HEK293 (cell line): ENCODE data around the gene OR4E2.

Experiments used
- CTCF ChIA-PET: fragments of 350-600 bp; formaldehyde crosslinking; extraction: SDS; loops from one replicate; lab custom pipeline; 2021; ENCODE audit warnings: antibody characterized with exemption; lab: Yijun Ruan, JAX
- POLR2A ChIA-PET: fragments of 300-600 bp; formaldehyde crosslinking; extraction: SDS; loops from one replicate; lab custom pipeline; 2020; ENCODE audit warnings: antibody characterized with exemption, inconsistent platforms; lab: Yijun Ruan, JAX
- H3K27ac ChIP-seq: fragments of 200-500 bp; sonication (Bioruptor generic); 2 replicates; pipeline ENCODE4 v1.5.1; 2014; ENCODE audit warnings: low read depth, low read length, control low read depth, inconsistent platforms; ENCODE audit errors: extremely low read depth
- H3K36me3 ChIP-seq, 2 experiments: fragments of 200-500 bp in 1 of 2; sonication (Bioruptor generic) in 1 of 2; 1 replicate in 1 of 2; 2 replicates in 1 of 2; pipeline ENCODE4 v1.5.1; 2014 to 2017; ENCODE audit warnings: inconsistent platforms in 2 of 2, low read length in 2 of 2; ENCODE audit not compliant: control insufficient read depth in 2 of 2, insufficient read depth in 1 of 2
- H3K4me1 ChIP-seq: fragments of 200-500 bp; sonication (Bioruptor generic); 2 replicates; pipeline ENCODE4 v1.5.1; 2014; ENCODE audit warnings: mild to moderate bottlenecking, low read length, inconsistent platforms; ENCODE audit not compliant: control insufficient read depth, insufficient read depth
- H3K4me3 ChIP-seq: 2 replicates; pipeline ENCODE4 v1.5.1; 2011; ENCODE audit warnings: low read depth, mild to moderate bottlenecking, control low read depth, low read length, moderate library complexity
- H3K9me3 ChIP-seq: fragments of 200-500 bp; sonication (Bioruptor generic); 2 replicates; pipeline ENCODE4 v1.5.1; 2014; ENCODE audit warnings: low read depth, low read length, inconsistent platforms; ENCODE audit not compliant: control insufficient read depth, insufficient read depth
- BCL11A ChIP-seq: fragments of 450-650 bp; formaldehyde crosslinking; IDR thresholded peaks from 2 replicates; pipeline ENCODE4 v1.5.1; 2016; ENCODE audit warnings: low read depth, missing biosample characterization, missing genetic modification characterization
- ZFP69B ChIP-seq: fragments of 450-650 bp; formaldehyde crosslinking; IDR thresholded peaks from 2 replicates; pipeline ENCODE4 v1.5.1; 2016; ENCODE audit warnings: missing biosample characterization, missing genetic modification characterization
- ZNF202 ChIP-seq: fragments of 450-650 bp; formaldehyde crosslinking; IDR thresholded peaks from 2 replicates; pipeline ENCODE4 v1.5.1; 2016; ENCODE audit warnings: missing biosample characterization, missing genetic modification characterization, borderline replicate concordance
- ZNF292 ChIP-seq: fragments of 450-650 bp; formaldehyde crosslinking; IDR thresholded peaks from 2 replicates; pipeline ENCODE4 v1.5.1; 2016; ENCODE audit warnings: low read depth, missing biosample characterization, missing genetic modification characterization, borderline replicate concordance
- ZNF302 ChIP-seq: fragments of 450-650 bp; formaldehyde crosslinking; IDR thresholded peaks from 2 replicates; pipeline ENCODE4 v1.5.1; 2016; ENCODE audit warnings: missing biosample characterization, missing genetic modification characterization, low read depth
- ZNF473 ChIP-seq: fragments of 450-650 bp; formaldehyde crosslinking; IDR thresholded peaks from 2 replicates; pipeline ENCODE4 v1.5.1; 2017; ENCODE audit warnings: missing biosample characterization, missing genetic modification characterization
- ZNF555 ChIP-seq: fragments of 450-650 bp; formaldehyde crosslinking; conservative IDR thresholded peaks from 2 replicates; pipeline ENCODE4 v1.5.1; 2017; ENCODE audit warnings: missing biosample characterization, mild to moderate bottlenecking, missing genetic modification characterization, inconsistent platforms
- ZNF560 ChIP-seq: fragments of 450-650 bp; formaldehyde crosslinking; IDR thresholded peaks from 2 replicates; pipeline ENCODE4 v1.5.1; 2017; ENCODE audit warnings: missing biosample characterization, missing genetic modification characterization, borderline replicate concordance
- ZNF660 ChIP-seq: fragments of 450-650 bp; IDR thresholded peaks from 2 replicates; pipeline ENCODE4 v1.5.1; 2018; ENCODE audit warnings: missing biosample characterization, mild to moderate bottlenecking, missing genetic modification characterization
- ZNF701 ChIP-seq: fragments of 450-650 bp; formaldehyde crosslinking; IDR thresholded peaks from 2 replicates; pipeline ENCODE4 v1.5.1; 2016; ENCODE audit warnings: missing biosample characterization, missing genetic modification characterization
- ZNF768 ChIP-seq: fragments of 450-650 bp; formaldehyde crosslinking; IDR thresholded peaks from 2 replicates; pipeline ENCODE4 v1.5.1; 2018; ENCODE audit warnings: missing biosample characterization, mild to moderate bottlenecking, missing genetic modification characterization
- ZNF837 ChIP-seq: fragments of 450-650 bp; formaldehyde crosslinking; IDR thresholded peaks from 2 replicates; pipeline ENCODE4 v1.5.1; 2016; ENCODE audit warnings: missing biosample characterization, missing genetic modification characterization
- TF ChIP-seq, protein P1 (sequence below): fragments of 450-650 bp; formaldehyde crosslinking; IDR thresholded peaks from 2 replicates; pipeline ENCODE4 v1.5.1; 2016; ENCODE audit warnings: missing biosample characterization, missing genetic modification characterization
- TF ChIP-seq, protein P2 (sequence below): fragments of 450-650 bp; formaldehyde crosslinking; IDR thresholded peaks from 2 replicates; pipeline ENCODE4 v1.5.1; 2016; ENCODE audit warnings: missing biosample characterization, missing genetic modification characterization
- TF ChIP-seq, protein P3 (sequence below): fragments of 450-650 bp; IDR thresholded peaks from 2 replicates; pipeline ENCODE4 v1.5.1; 2018; ENCODE audit warnings: missing biosample characterization, mild to moderate bottlenecking, missing genetic modification characterization
- TF ChIP-seq, protein P4 (sequence below): fragments of 450-650 bp; formaldehyde crosslinking; IDR thresholded peaks from 2 replicates; pipeline ENCODE4 v1.5.1; 2016; ENCODE audit warnings: missing biosample characterization, missing genetic modification characterization, borderline replicate concordance
- TF ChIP-seq, protein P5 (sequence below): fragments of 450-650 bp; formaldehyde crosslinking; IDR thresholded peaks from 2 replicates; pipeline ENCODE4 v1.5.1; 2016; ENCODE audit warnings: missing biosample characterization, missing genetic modification characterization

The OR4E2 gene

DNA sequence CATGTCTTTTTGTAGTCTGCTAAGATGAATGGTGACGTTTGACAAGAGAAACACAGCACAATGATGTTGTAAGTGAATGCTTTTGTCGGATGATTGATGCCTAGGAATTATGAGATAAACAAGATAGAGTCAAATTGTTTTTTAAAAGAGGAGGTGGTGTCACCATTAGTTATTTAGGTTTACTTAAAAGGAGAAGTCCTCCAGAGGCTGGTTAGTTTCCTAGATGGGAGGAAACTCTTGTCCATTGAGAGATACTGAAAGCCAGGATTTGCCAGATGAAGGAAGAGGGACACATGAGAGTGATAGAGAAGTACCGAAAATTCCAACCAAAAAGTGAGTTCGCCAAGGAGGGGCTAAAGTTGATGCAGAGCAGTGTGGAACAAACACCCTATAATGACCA, 18.8 kb upstream of the OR4E2 start, which contains the start of gene OR10G2:
OR10G2 (minus strand) TSS at position 101 of the 400 bp plus-strand sequence; CDS start at position 3, 98 bp downstream.
- TF ChIP-seq, protein P1, sequence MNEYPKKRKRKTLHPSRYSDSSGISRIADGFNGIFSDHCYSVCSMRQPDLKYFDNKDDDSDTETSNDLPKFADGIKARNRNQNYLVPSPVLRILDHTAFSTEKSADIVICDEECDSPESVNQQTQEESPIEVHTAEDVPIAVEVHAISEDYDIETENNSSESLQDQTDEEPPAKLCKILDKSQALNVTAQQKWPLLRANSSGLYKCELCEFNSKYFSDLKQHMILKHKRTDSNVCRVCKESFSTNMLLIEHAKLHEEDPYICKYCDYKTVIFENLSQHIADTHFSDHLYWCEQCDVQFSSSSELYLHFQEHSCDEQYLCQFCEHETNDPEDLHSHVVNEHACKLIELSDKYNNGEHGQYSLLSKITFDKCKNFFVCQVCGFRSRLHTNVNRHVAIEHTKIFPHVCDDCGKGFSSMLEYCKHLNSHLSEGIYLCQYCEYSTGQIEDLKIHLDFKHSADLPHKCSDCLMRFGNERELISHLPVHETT (tag by site-specific recombination), result no peak
- no peak for TF ChIP-seq ZNF660 (tag by site-specific recombination)
- TF ChIP-seq ZNF768 (tag by site-specific recombination), result no peak
- no peak for TF ChIP-seq ZFP69B
- no peak for TF ChIP-seq ZNF302 (tag by site-specific recombination)
- TF ChIP-seq, protein P2, sequence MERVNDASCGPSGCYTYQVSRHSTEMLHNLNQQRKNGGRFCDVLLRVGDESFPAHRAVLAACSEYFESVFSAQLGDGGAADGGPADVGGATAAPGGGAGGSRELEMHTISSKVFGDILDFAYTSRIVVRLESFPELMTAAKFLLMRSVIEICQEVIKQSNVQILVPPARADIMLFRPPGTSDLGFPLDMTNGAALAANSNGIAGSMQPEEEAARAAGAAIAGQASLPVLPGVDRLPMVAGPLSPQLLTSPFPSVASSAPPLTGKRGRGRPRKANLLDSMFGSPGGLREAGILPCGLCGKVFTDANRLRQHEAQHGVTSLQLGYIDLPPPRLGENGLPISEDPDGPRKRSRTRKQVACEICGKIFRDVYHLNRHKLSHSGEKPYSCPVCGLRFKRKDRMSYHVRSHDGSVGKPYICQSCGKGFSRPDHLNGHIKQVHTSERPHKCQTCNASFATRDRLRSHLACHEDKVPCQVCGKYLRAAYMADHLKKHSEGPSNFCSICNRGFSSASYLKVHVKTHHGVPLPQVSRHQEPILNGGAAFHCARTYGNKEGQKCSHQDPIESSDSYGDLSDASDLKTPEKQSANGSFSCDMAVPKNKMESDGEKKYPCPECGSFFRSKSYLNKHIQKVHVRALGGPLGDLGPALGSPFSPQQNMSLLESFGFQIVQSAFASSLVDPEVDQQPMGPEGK (tag by site-specific recombination), result no peak
- TF ChIP-seq, protein P3, sequence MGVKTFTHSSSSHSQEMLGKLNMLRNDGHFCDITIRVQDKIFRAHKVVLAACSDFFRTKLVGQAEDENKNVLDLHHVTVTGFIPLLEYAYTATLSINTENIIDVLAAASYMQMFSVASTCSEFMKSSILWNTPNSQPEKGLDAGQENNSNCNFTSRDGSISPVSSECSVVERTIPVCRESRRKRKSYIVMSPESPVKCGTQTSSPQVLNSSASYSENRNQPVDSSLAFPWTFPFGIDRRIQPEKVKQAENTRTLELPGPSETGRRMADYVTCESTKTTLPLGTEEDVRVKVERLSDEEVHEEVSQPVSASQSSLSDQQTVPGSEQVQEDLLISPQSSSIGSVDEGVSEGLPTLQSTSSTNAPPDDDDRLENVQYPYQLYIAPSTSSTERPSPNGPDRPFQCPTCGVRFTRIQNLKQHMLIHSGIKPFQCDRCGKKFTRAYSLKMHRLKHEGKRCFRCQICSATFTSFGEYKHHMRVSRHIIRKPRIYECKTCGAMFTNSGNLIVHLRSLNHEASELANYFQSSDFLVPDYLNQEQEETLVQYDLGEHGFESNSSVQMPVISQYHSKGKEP (tag by site-specific recombination), result no peak
- TF ChIP-seq ZNF202, result no peak
- TF ChIP-seq BCL11A (tag by site-specific recombination), result no peak
- Histone ChIP-seq H3K36me3 (no peaks in the 10 kb centered on the region), H3K27ac (no peak within 1 kb of the TSS), H3K4me3 (no peak within 1 kb of the TSS), H3K9me3 (no peaks in the 10 kb centered on the region), H3K4me1 (no peaks in the 10 kb centered on the region)
- CTCF ChIA-PET, result no interaction called here
- POLR2A ChIA-PET, result no interaction called here

DNA sequence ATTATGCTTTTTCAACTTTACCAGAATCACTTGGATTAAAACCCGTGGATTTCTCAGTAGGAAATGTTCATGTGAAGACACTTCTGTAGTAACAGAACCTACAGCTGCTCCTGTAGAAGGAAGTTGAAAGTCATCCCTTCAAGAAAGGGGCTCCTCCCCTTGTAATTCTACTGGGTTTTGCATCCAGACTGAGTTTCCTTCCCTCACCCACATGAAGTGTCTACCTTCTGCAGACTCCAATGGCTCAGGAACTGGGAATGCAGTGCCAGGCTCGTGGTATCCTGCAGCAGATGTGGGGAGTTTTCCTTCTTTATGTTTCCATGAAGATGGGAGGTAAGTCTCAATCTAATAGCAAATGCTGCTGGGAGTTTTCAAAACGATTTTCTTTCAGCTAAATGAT, 11.0 kb upstream of the OR4E2 start:
- Histone ChIP-seq H3K36me3 (no peaks in the 10 kb centered on the region), H3K27ac (no peak overlapping the region), H3K4me1 (no peaks in the 10 kb centered on the region), H3K9me3 (no peaks in the 10 kb centered on the region), H3K4me3 (no peak overlapping the region)
- no peak for TF ChIP-seq ZNF701 (tag by site-specific recombination)
- no peak for TF ChIP-seq ZNF292 (tag by site-specific recombination)
- TF ChIP-seq ZNF473, result no peak
- TF ChIP-seq ZNF560, result no peak
- TF ChIP-seq ZNF555 (tag by site-specific recombination), result no peak
- no peak for TF ChIP-seq ZNF660 (tag by site-specific recombination)
- TF ChIP-seq, protein P4, sequence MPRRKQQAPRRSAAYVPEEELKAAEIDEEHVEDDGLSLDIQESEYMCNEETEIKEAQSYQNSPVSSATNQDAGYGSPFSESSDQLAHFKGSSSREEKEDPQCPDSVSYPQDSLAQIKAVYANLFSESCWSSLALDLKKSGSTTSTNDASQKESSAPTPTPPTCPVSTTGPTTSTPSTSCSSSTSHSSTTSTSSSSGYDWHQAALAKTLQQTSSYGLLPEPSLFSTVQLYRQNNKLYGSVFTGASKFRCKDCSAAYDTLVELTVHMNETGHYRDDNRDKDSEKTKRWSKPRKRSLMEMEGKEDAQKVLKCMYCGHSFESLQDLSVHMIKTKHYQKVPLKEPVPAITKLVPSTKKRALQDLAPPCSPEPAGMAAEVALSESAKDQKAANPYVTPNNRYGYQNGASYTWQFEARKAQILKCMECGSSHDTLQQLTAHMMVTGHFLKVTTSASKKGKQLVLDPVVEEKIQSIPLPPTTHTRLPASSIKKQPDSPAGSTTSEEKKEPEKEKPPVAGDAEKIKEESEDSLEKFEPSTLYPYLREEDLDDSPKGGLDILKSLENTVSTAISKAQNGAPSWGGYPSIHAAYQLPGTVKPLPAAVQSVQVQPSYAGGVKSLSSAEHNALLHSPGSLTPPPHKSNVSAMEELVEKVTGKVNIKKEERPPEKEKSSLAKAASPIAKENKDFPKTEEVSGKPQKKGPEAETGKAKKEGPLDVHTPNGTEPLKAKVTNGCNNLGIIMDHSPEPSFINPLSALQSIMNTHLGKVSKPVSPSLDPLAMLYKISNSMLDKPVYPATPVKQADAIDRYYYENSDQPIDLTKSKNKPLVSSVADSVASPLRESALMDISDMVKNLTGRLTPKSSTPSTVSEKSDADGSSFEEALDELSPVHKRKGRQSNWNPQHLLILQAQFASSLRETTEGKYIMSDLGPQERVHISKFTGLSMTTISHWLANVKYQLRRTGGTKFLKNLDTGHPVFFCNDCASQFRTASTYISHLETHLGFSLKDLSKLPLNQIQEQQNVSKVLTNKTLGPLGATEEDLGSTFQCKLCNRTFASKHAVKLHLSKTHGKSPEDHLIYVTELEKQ (tag by site-specific recombination), result no peak
- TF ChIP-seq, protein P5, sequence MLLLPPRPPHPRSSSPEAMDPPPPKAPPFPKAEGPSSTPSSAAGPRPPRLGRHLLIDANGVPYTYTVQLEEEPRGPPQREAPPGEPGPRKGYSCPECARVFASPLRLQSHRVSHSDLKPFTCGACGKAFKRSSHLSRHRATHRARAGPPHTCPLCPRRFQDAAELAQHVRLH (tag by site-specific recombination), result no peak
- TF ChIP-seq ZNF837 (tag by site-specific recombination), result no peak
- ChIA-PET POLR2A (no interaction called here), CTCF (interaction anchor here (1.3 to 2.6 kb wide), 2 partner anchors 69 to 81 kb away, joined by 5 to 9 read pairs; no protein-coding TSS in a partner anchor)
